ENCODE data around the gene TOLLIP. TPM values are rescaled to one million over a fixed set of nuclear protein-coding genes. Genes with fewer than 3 reads are reported as not detected.

Gene TOLLIP
- total RNA-seq, 1 experiment from 2014 or later = 32.3 TPM

DNA sequence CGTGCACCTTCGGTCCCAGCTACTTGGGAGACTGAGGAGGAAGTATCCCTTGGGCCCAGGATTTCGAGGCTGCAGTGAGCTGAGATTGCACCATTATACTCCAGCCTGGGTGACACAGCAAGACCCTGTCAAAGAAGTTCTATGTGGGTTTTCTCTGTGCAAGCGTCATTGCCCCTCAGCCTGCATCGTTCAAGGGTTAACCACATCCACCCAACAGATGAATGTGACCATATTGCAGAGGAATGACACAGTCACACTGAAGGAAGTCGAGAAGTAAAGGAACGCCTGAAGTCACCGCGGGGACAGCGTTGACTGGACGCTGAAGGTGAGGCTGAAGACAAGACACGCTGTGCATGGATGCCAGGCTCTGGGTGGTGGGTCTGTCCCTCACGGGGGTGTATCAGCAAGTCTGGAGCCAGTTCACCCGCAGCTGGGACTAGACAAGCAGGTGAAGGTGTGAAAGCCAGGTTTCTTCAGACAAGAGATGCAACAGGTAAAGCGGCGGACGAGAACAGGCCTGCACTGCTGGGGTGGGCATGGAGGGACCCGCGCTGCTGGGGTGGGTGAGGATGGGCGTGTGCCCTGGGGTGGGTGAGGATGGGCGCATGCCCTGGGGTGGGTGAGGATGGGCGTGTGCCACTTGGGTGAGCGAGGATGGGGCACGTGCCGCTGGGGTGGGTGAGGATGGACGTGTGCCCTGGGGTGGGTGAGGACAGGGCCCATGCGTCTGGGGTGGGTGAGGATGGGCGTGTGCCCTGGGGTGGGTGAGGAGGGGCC is 36.5 kb upstream of the TOLLIP start:
- no peaks in the 10 kb centered on the region for H3K79me1 ChIP-seq (ENCODE audit: insufficient read depth, low read depth, low read length, poor library complexity, severe bottlenecking)
- no peak overlapping the region for H3T11ph ChIP-seq (ENCODE audit: low read length)
- H3K4me2 ChIP-seq (ENCODE audit: insufficient read depth, insufficient read length, low read length) = no peak overlapping the region
- no peak overlapping the region for H2AFZ ChIP-seq (ENCODE audit: low read length)
- Mint-ChIP-seq H3K36me3 (ENCODE audit: insufficient read depth in 1 of 3, low read depth in 3 of 3) (no peaks in the 10 kb centered on the region), H3K27ac (no peak overlapping the region), H3K27me3 (ENCODE audit: low read depth) (peaks cover 15% of the 10 kb centered on the region), H3K4me3 (no peak overlapping the region), H3K9me3 (no peaks in the 10 kb centered on the region; a peak in 1 of 5 replicates), H3K4me1 (peaks cover 2 to 9% of the 10 kb centered on the region in 2 experiments; a peak in 3 of 4 replicates)
- no peaks in the 10 kb centered on the region for H3K4me1 ChIP-seq (ENCODE audit: insufficient read depth, low read length)
- H3K4ac ChIP-seq (ENCODE audit: low read depth, low read length) = no peak overlapping the region
- no peak overlapping the region for H4K5ac ChIP-seq (ENCODE audit: insufficient read length, low read depth, low read length)
- no peaks in the 10 kb centered on the region for H3K23me2 ChIP-seq (ENCODE audit: insufficient read length, low read depth, low read length, poor library complexity, severe bottlenecking)
- H2BK15ac ChIP-seq (ENCODE audit: low read depth, low read length) = no peak overlapping the region
- no peak overlapping the region for H2BK120ac ChIP-seq (ENCODE audit: low read depth, low read length, poor library complexity, severe bottlenecking)
- H2AK5ac ChIP-seq (ENCODE audit: insufficient read length, low read length) = no peak overlapping the region
- TF ChIP-seq, protein P1, sequence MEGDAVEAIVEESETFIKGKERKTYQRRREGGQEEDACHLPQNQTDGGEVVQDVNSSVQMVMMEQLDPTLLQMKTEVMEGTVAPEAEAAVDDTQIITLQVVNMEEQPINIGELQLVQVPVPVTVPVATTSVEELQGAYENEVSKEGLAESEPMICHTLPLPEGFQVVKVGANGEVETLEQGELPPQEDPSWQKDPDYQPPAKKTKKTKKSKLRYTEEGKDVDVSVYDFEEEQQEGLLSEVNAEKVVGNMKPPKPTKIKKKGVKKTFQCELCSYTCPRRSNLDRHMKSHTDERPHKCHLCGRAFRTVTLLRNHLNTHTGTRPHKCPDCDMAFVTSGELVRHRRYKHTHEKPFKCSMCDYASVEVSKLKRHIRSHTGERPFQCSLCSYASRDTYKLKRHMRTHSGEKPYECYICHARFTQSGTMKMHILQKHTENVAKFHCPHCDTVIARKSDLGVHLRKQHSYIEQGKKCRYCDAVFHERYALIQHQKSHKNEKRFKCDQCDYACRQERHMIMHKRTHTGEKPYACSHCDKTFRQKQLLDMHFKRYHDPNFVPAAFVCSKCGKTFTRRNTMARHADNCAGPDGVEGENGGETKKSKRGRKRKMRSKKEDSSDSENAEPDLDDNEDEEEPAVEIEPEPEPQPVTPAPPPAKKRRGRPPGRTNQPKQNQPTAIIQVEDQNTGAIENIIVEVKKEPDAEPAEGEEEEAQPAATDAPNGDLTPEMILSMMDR (conservative IDR thresholded peaks at IDR 0.05) = no peak
- no CpG with 5 or more reads among the region's 28 CpGs for WGBS (ENCODE audit: extremely low coverage, insufficient read length, low lambda C conversion rate)
- H3K56ac ChIP-seq (ENCODE audit: insufficient read length, low read depth, low read length) = no peak overlapping the region
- H2BK20ac ChIP-seq (ENCODE audit: low read depth, low read length, poor library complexity, severe bottlenecking) = no peak overlapping the region
- no peak overlapping the region for H3K27ac ChIP-seq (ENCODE audit: insufficient read length, low read depth, low read length)
- H3K23ac ChIP-seq (ENCODE audit: insufficient read length, low read depth, low read length) = no peak overlapping the region
- no peak overlapping the region for H4K91ac ChIP-seq (ENCODE audit: insufficient read length, low read depth, low read length)
- DNase-seq = peak; percentile 12
- H4K20me1 ChIP-seq (ENCODE audit: control insufficient read depth, insufficient read depth, insufficient read length) = no peaks in the 10 kb centered on the region
- no peak overlapping the region for H2BK12ac ChIP-seq (ENCODE audit: insufficient read length, low read depth, low read length)
- H3K79me2 ChIP-seq (ENCODE audit: insufficient read depth, low read length) = no peaks in the 10 kb centered on the region
- no peak overlapping the region for H2BK5ac ChIP-seq (ENCODE audit: insufficient read length, low read length)
- no peak overlapping the region for H3K14ac ChIP-seq (ENCODE audit: insufficient read depth, low read length)
- H3K9me3 ChIP-seq (ENCODE audit: control insufficient read depth, low read depth, low read length) = no peaks in the 10 kb centered on the region
- H3K27me3 ChIP-seq (ENCODE audit: insufficient read depth, low read length) = no peaks in the 10 kb centered on the region
- H3K9ac ChIP-seq (ENCODE audit: extremely low read depth, insufficient read length, low read length) = no peak overlapping the region
- H4K8ac ChIP-seq (replicated peaks; ENCODE audit: insufficient read length, low read depth, low read length) = no peak overlapping the region
- no peak overlapping the region for H3K18ac ChIP-seq (ENCODE audit: insufficient read length, low read depth, low read length)

All from H9 (cell line).